HG03064 (cell line): ENCODE results near the gene NTS.

Experiments used
- ATAC-seq: cut with Tn5 transposase; IDR thresholded peaks from one replicate; pipeline ENCODE4 v1.9.1; 2021; ENCODE audit warnings: low read depth; ENCODE audit not compliant: unreplicated experiment

NTS gene

GRCh38 chr12:85920324-85920947 is 46.3 kb downstream of the NTS start:
- no peak for ATAC-seq

DNA sequence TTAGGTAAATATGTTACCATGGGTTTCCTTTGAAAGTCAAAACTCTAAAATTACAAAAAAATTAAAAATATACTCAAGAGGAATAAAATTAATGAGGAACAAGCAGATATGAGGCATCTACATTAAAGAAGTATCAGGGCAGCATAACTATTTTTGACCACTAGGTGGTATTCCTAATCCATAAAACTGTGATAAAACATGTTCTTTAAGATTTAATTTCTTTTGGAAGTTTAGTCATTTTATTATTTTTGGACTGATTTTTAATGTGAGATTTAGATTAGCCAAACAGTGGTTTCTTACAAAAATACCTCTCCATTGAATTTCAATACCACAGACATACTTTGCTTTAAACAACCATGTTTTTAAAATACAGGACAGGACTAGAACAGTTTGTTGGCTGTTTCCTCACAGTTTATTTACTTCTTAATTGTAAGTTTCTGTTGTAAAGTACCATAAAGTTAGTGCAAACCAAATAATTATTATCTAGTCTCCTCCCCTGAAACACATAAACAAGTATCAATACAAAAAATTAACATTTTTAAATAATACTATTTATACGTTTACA is 49.8 kb downstream of the NTS start:
- ATAC-seq: peak; percentile 67

DNA sequence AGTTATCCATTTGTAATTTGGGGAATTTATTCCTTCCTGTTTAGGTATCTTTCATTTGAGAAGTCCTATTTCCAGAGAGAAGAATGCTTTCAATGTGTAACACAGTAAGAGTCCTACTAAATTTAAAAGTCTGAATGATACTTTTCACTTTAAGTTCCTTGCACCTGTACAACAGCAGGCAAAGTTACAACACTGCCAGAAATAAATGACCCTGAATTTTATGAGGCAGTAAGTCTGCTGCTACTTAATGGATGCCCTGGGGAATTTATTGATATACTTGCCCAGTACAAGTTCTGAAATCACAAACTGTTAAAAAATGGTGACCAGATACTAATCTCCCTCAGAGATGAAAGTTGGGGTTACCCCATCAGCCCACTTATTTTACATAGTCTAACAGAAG is 53.1 kb downstream of the NTS start:
- ATAC-seq: no peak
